GM12873 (cell line): Measurements from ENCODE around the gene KCTD19.

ENCODE experiments used
- TF ChIP-seq, protein P1 (sequence below): IDR thresholded peaks from 2 replicates; pipeline ENCODE4 v1.5.1; 2012; ENCODE audit warnings: low read depth, mild to moderate bottlenecking, moderate library complexity, low read length, control low read depth; ENCODE audit not compliant: insufficient read depth; ENCODE audit errors: missing control alignments

Gene KCTD19

DNA sequence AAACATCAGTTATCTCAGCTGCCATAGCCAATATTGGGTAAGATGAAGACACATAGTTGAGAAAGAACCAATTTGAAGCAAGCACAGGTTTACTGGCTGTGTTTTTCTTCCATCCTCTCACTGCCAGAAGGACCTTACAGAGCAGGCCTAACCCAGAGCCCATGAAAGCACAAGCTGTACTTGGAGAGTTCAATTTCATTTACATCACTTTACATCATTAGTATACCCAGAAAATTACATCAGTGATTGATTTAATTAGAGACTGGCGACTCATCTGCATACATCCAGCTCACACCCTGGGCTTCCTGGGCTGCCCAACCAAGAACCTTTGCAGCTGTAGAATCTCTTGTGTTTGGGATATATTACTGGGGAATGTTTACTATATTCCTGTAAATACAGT lies 23.8 kb upstream of the KCTD19 start:
- TF ChIP-seq, protein P1, sequence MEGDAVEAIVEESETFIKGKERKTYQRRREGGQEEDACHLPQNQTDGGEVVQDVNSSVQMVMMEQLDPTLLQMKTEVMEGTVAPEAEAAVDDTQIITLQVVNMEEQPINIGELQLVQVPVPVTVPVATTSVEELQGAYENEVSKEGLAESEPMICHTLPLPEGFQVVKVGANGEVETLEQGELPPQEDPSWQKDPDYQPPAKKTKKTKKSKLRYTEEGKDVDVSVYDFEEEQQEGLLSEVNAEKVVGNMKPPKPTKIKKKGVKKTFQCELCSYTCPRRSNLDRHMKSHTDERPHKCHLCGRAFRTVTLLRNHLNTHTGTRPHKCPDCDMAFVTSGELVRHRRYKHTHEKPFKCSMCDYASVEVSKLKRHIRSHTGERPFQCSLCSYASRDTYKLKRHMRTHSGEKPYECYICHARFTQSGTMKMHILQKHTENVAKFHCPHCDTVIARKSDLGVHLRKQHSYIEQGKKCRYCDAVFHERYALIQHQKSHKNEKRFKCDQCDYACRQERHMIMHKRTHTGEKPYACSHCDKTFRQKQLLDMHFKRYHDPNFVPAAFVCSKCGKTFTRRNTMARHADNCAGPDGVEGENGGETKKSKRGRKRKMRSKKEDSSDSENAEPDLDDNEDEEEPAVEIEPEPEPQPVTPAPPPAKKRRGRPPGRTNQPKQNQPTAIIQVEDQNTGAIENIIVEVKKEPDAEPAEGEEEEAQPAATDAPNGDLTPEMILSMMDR: no peak

GRCh38 chr16:67349172-67349571 lies 22.6 kb upstream of the KCTD19 start:
- TF ChIP-seq, protein P1: peak; percentile 48

DNA sequence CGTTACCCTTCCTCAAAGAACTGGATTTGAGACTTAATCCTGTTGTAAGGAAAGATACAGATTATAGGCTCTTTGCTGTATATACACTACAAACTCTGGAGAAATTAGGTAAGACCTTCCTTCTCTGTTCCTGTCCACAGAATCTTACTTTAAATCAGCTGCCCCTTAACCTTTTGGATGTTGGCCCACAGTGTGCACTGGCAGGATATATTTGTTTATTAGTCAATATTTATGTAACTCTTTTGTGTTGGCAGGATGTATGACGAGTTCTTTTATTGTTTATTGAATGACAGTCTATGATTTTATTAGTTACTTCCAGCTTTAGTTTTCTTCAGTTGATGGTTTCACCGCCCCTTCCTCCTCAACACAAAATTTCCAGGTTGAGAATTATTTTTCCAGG lies 19.8 kb upstream of the KCTD19 start:
- TF ChIP-seq, protein P1: no peak

DNA sequence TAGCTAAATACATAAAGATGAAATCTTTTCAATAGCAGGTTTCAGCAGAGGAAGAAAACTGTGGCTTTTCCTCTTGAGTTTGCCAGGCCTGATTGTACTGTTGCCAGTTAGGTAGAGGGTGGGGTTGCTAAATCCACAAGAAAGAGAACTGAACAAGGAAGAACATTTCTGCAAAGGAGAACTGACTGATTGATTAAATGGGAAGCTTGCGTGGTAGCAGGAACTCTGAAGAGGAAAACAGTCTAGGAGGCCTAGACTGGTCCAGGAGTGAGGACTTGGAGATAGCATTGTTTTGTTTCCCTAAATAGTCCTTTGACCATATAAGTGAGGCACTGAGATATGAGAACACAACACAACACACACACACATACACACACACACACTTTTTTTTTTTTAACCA lies 18.9 kb upstream of the KCTD19 start:
- TF ChIP-seq, protein P1: no peak

DNA sequence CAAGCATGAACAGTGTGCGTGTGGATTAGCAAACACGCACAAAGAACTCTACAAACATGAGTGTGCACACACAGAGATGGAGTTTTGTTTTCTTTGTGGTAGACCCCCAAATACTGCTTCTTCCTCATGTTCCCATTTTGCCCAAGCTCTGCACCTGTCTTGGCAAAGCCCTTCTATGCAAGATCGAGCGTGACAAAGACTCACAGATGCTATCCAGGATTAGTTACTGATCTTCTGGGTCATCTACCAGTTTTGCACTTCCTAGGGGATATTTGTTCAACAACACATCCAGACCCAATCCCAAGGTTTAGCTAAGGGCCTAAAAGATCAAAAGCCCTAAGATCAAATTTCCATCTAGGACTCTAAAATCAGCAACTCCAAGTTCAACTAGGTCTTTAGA lies 16.1 kb upstream of the KCTD19 start:
- TF ChIP-seq, protein P1: no peak

- TF ChIP-seq, protein P1: no peak
Measured at GRCh38 chr16:67341250-67341649, 14.7 kb upstream of the KCTD19 start.

DNA sequence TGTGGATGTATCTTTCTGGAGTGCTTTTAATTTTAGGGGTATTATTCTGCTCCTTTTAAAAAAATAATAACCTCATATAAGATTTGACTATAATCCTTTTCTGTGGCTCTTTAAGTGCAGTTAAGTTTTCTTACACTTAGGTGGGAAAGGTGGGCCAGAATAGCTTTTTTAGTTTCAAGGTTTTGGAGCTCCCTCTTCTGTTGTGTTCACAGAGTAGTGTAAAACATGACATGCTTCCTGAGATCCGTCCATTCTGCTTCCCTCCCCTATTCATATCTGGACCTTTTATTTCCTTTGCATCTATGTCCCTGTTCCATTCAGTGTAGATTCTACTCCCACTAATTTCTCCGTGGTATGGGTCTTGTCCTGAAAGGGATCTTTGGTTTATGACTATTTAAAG lies 12.9 kb upstream of the KCTD19 start:
- TF ChIP-seq, protein P1: peak; percentile 36
